Neuronal stem cell (in vitro differentiated cells): Measurements from ENCODE around the gene DRC7.

Experiments
- DNase-seq: peaks from one replicate; pipeline ENCODE4 v3.0.0-alpha.2; 2013; ENCODE audit warnings: low spot score
- H2AFZ ChIP-seq: one replicate; pipeline ENCODE4 v1.6.1; 2013; ENCODE audit warnings: mild to moderate bottlenecking, low read length, inconsistent platforms
- H2AK5ac ChIP-seq: 2 replicates; pipeline ENCODE4 v1.6.1; 2013; ENCODE audit warnings: low read depth, mild to moderate bottlenecking, inconsistent platforms, low read length, moderate library complexity, mixed read lengths
- H2BK120ac ChIP-seq: 2 replicates; pipeline ENCODE4 v1.6.1; 2013; ENCODE audit warnings: low read depth, mild to moderate bottlenecking, inconsistent platforms, low read length, moderate library complexity, mixed read lengths
- H2BK12ac ChIP-seq: one replicate; pipeline ENCODE4 v1.6.1; 2013; ENCODE audit warnings: low read length, inconsistent platforms
- H2BK15ac ChIP-seq: 2 replicates; pipeline ENCODE4 v1.6.1; 2013; ENCODE audit warnings: mild to moderate bottlenecking, low read length, inconsistent platforms, mixed read lengths
- H2BK5ac ChIP-seq: one replicate; pipeline ENCODE4 v1.6.1; 2013; ENCODE audit warnings: inconsistent platforms, mild to moderate bottlenecking, low read length, moderate library complexity
- H3K14ac ChIP-seq: one replicate; pipeline ENCODE4 v1.6.1; 2013; ENCODE audit warnings: low read length, inconsistent platforms
- H3K18ac ChIP-seq: 2 replicates; pipeline ENCODE4 v1.6.1; 2013; ENCODE audit warnings: low read length, inconsistent platforms
- H3K23ac ChIP-seq: 2 replicates; pipeline ENCODE4 v1.6.1; 2013; ENCODE audit warnings: low read depth, mild to moderate bottlenecking, mixed read lengths, low read length, inconsistent platforms; ENCODE audit not compliant: poor library complexity
- H3K27ac ChIP-seq: replicated peaks from 3 replicates; pipeline ENCODE4 v1.5.1; 2013; ENCODE audit warnings: low read length, inconsistent platforms
- H3K27me3 ChIP-seq, 3 experiments: 2 replicates each; pipeline ENCODE4 v1.6.1; 2013; ENCODE audit warnings: low read length in 3 of 3, mild to moderate bottlenecking in 2 of 3, inconsistent platforms in 1 of 3, low read depth in 1 of 3, mixed read lengths in 1 of 3, moderate library complexity in 1 of 3; ENCODE audit not compliant: control insufficient read depth in 3 of 3, insufficient read depth in 3 of 3
- H3K36me3 ChIP-seq, 2 donors: replicated peaks in 1 of 2; 2 replicates each; pipeline ENCODE4 v1.6.1; 2013; ENCODE audit warnings: low read length in 2 of 2; ENCODE audit not compliant: control insufficient read depth in 2 of 2, insufficient read depth in 2 of 2
- H3K4ac ChIP-seq: 2 replicates; pipeline ENCODE4 v1.6.1; 2013; ENCODE audit warnings: inconsistent platforms, mild to moderate bottlenecking, low read length, moderate library complexity
- H3K4me1 ChIP-seq, 2 donors: 1 replicate in 1 of 2; 2 replicates in 1 of 2; pipeline ENCODE4 v1.6.1; 2013; ENCODE audit warnings: low read length in 2 of 2, low read depth in 1 of 2; ENCODE audit not compliant: control insufficient read depth in 2 of 2, insufficient read depth in 1 of 2
- H3K4me2 ChIP-seq: one replicate; pipeline ENCODE4 v1.6.1; 2013; ENCODE audit warnings: mild to moderate bottlenecking, low read length, inconsistent platforms; ENCODE audit not compliant: insufficient read depth, poor library complexity, severe bottlenecking
- H3K4me3 ChIP-seq, 2 donors: 2 replicates each; pipeline ENCODE4 v1.5.1; 2013; ENCODE audit warnings: low read length in 2 of 2, mild to moderate bottlenecking in 2 of 2, inconsistent platforms in 1 of 2, moderate library complexity in 1 of 2
- H3K79me1 ChIP-seq: one replicate; pipeline ENCODE4 v1.6.1; 2013; ENCODE audit warnings: low read depth, mild to moderate bottlenecking, inconsistent platforms, low read length, moderate library complexity
- H3K9ac ChIP-seq: one replicate; pipeline ENCODE4 v1.6.1; 2013; ENCODE audit warnings: mild to moderate bottlenecking, low read depth, low read length, inconsistent platforms; ENCODE audit not compliant: poor library complexity
- H3K9me3 ChIP-seq, 2 donors: replicated peaks in 1 of 2; 2 replicates each; pipeline versions ENCODE3 to v1.6.1; 2013; ENCODE audit warnings: low read length in 2 of 2, mild to moderate bottlenecking in 2 of 2, inconsistent platforms in 1 of 2, low read depth in 1 of 2, mixed read lengths in 1 of 2, moderate library complexity in 1 of 2; ENCODE audit not compliant: control insufficient read depth in 2 of 2, insufficient read depth in 1 of 2
- H4K8ac ChIP-seq: one replicate; pipeline ENCODE4 v1.6.1; 2013; ENCODE audit warnings: low read depth, mild to moderate bottlenecking, inconsistent platforms, low read length, moderate library complexity
- H4K91ac ChIP-seq: one replicate; pipeline ENCODE4 v1.6.1; 2013; ENCODE audit warnings: low read length, low read depth, mild to moderate bottlenecking, inconsistent platforms; ENCODE audit not compliant: poor library complexity
- WGBS, 2 donors: extraction: QIAGEN DNeasy Blood & Tissue Kit; methylation state at CpG; one replicate each; pipeline ENCODE4 v1.1.7; 2013; ENCODE audit warnings: missing lambda C conversion rate in 2 of 2, mixed read lengths in 1 of 2; ENCODE audit not compliant: insufficient read length in 2 of 2, insufficient replicate concordance in 1 of 2; ENCODE audit errors: extremely low coverage in 2 of 2; 5-methylcytosine and 5-hydroxymethylcytosine counted together

The DRC7 gene

GRCh38 chr16:57699899-57700298 is 5.3 kb downstream of the DRC7 start:
- peak overlapping the region; percentile 28 for H3K23ac ChIP-seq
- peak overlapping the region; percentile 81 for H3K18ac ChIP-seq
- H3K9ac ChIP-seq = no peak overlapping the region
- H3K4me1 ChIP-seq = peaks cover 13 to 17% of the 10 kb centered on the region in 2 donors
- H3K14ac ChIP-seq = peak overlapping the region; percentile 75
- peak overlapping the region; percentile 61 for H4K91ac ChIP-seq
- H2BK120ac ChIP-seq = peak overlapping the region; percentile 77
- no peaks in the 10 kb centered on the region for H3K9me3 ChIP-seq
- DNase-seq = no peak
- no peak overlapping the region for H3K27ac ChIP-seq
- peak overlapping the region; percentile 94 for H2AK5ac ChIP-seq
- H3K27me3 ChIP-seq = peaks cover 0 to 3% (median 0%) of the 10 kb centered on the region in 3 experiments
- H4K8ac ChIP-seq = no peak overlapping the region
- peak overlapping the region; percentile 96 for H2BK15ac ChIP-seq
- no peak overlapping the region for H2BK5ac ChIP-seq
- WGBS, 2 donors = no CpG with 5 or more reads among the region's 7 CpGs
- H3K79me1 ChIP-seq = peaks cover 1% of the 10 kb centered on the region
- H3K4me3 ChIP-seq = no peak overlapping the region
- H2BK12ac ChIP-seq = peak overlapping the region; percentile 75
- no peak overlapping the region for H3K4me2 ChIP-seq
- H3K4ac ChIP-seq = no peak overlapping the region
- no peak overlapping the region for H2AFZ ChIP-seq
- H3K36me3 ChIP-seq = no peaks in the 10 kb centered on the region

- Histone ChIP-seq H2BK120ac (no peak overlapping the region), H2BK12ac (no peak overlapping the region), H3K27ac (peak overlapping the region; percentile 55), H3K4me3 (no peak overlapping the region), H4K91ac (no peak overlapping the region), H4K8ac (peak overlapping the region; percentile 94), H3K4me1 (peaks cover 12 to 17% of the 10 kb centered on the region in 2 donors), H3K4me2 (no peak overlapping the region), H3K9ac (no peak overlapping the region), H3K79me1 (peaks cover 3% of the 10 kb centered on the region), H3K27me3 (peaks cover 0 to 5% (median 0%) of the 10 kb centered on the region in 3 experiments), H2AFZ (peak overlapping the region; percentile 69), H2AK5ac (no peak overlapping the region), H3K4ac (no peak overlapping the region), H3K14ac (no peak overlapping the region), H3K36me3 (no peaks in the 10 kb centered on the region), H3K18ac (peak overlapping the region; percentile 63), H3K23ac (no peak overlapping the region), H3K9me3 (peaks cover 0 to 4% of the 10 kb centered on the region in 2 donors), H2BK15ac (no peak overlapping the region), H2BK5ac (peak overlapping the region; percentile 33)
- no CpG with 5 or more reads among the region's 10 CpGs for WGBS, 2 donors
- DNase-seq = no peak
Measured at GRCh38 chr16:57700781-57701551, 6.4 kb downstream of the DRC7 start.

GRCh38 chr16:57701759-57702371 is 7.3 kb downstream of the DRC7 start:
- peak overlapping the region; percentile 92 for H3K14ac ChIP-seq
- peak overlapping the region; percentile 20 for H2AK5ac ChIP-seq
- H3K18ac ChIP-seq = peak overlapping the region; percentile 87
- H2BK5ac ChIP-seq = peak overlapping the region; percentile 33
- H3K36me3 ChIP-seq = no peaks in the 10 kb centered on the region
- DNase-seq = no peak
- no peak overlapping the region for H3K4ac ChIP-seq
- H4K8ac ChIP-seq = peak overlapping the region; percentile 25
- no peak overlapping the region for H3K4me2 ChIP-seq
- no peak overlapping the region for H3K9ac ChIP-seq
- peaks cover 0 to 5% (median 0%) of the 10 kb centered on the region in 3 experiments for H3K27me3 ChIP-seq
- peaks cover 0 to 4% of the 10 kb centered on the region in 2 donors for H3K9me3 ChIP-seq
- WGBS, 2 donors = no CpG with 5 or more reads among the region's 23 CpGs
- no peak overlapping the region for H2AFZ ChIP-seq
- H3K4me3 ChIP-seq = no peak overlapping the region
- H3K27ac ChIP-seq = no peak overlapping the region
- H4K91ac ChIP-seq = no peak overlapping the region
- H3K23ac ChIP-seq = peak overlapping the region; percentile 50
- H3K79me1 ChIP-seq = peaks cover 3% of the 10 kb centered on the region
- peak overlapping the region; percentile 75 for H2BK12ac ChIP-seq
- H3K4me1 ChIP-seq = peaks cover 12 to 17% of the 10 kb centered on the region in 2 donors
- H2BK120ac ChIP-seq = peak overlapping the region; percentile 41
- H2BK15ac ChIP-seq = peak overlapping the region; percentile 64

GRCh38 chr16:57703416-57704010 is 8.9 kb downstream of the DRC7 start:
- no peak overlapping the region for H2BK5ac ChIP-seq

More at GRCh38 chr16:57703416-57704010, 8.9 kb downstream of the DRC7 start:
- H3K36me3 ChIP-seq = no peaks in the 10 kb centered on the region
- peak overlapping the region; percentile 27 for H3K18ac ChIP-seq
- no peak overlapping the region for H2BK12ac ChIP-seq
- no peak overlapping the region for H3K9ac ChIP-seq
- no peak overlapping the region for H3K4me2 ChIP-seq
- H2BK120ac ChIP-seq = no peak overlapping the region
- no peak overlapping the region for H2BK15ac ChIP-seq
- H2AK5ac ChIP-seq = no peak overlapping the region
- H3K27me3 ChIP-seq = peaks cover 0 to 5% (median 0%) of the 10 kb centered on the region in 3 experiments
- DNase-seq = no peak
- H3K4ac ChIP-seq = no peak overlapping the region
- H3K4me1 ChIP-seq = peaks cover 12 to 17% of the 10 kb centered on the region in 2 donors
- H4K91ac ChIP-seq = no peak overlapping the region
- no peak overlapping the region for H4K8ac ChIP-seq
- no peak overlapping the region for H2AFZ ChIP-seq
- no peak overlapping the region for H3K14ac ChIP-seq
- no peak overlapping the region for H3K4me3 ChIP-seq
- WGBS, 2 donors = no CpG with 5 or more reads among the region's 11 CpGs
- peaks cover 3% of the 10 kb centered on the region for H3K79me1 ChIP-seq
- no peak overlapping the region for H3K23ac ChIP-seq
- H3K27ac ChIP-seq = no peak overlapping the region
- H3K9me3 ChIP-seq = peaks cover 0 to 4% of the 10 kb centered on the region in 2 donors
